ENCODE measurements around the gene PRKCB.

PRKCB gene

GRCh38 chr16:24111724-24112302, 276.0 kb downstream of the PRKCB start:
- H3K4me1 ChIP-seq (ENCODE audit: insufficient read depth, poor library complexity, severe bottlenecking): no peaks in the 10 kb centered on the region
- TF ChIP-seq CTCF (IDR thresholded peaks at IDR 0.05; ENCODE audit: poor library complexity, severe bottlenecking): no peak
- no peaks in the 10 kb centered on the region for H3K9me3 ChIP-seq (ENCODE audit: severe bottlenecking)
- DNase-seq (ENCODE audit: low spot score): no peak
- no peaks in the 10 kb centered on the region for H3K36me3 ChIP-seq (ENCODE audit: low read depth)
- H3K27me3 ChIP-seq (ENCODE audit: insufficient read depth, poor library complexity, severe bottlenecking): peaks cover 4% of the 10 kb centered on the region
- H3K27ac ChIP-seq (ENCODE audit: poor library complexity, severe bottlenecking): no peak overlapping the region
- no peak overlapping the region for H3K4me3 ChIP-seq (ENCODE audit: severe bottlenecking)
- no peak for ATAC-seq (ENCODE audit: low read depth)

GRCh38 chr16:24113115-24113745, 277.4 kb downstream of the PRKCB start:
- Histone ChIP-seq H3K4me3 (ENCODE audit: severe bottlenecking) (no peak overlapping the region), H3K4me1 (ENCODE audit: insufficient read depth, poor library complexity, severe bottlenecking) (no peaks in the 10 kb centered on the region), H3K9me3 (ENCODE audit: severe bottlenecking) (no peaks in the 10 kb centered on the region), H3K27me3 (ENCODE audit: insufficient read depth, poor library complexity, severe bottlenecking) (peaks cover 16% of the 10 kb centered on the region), H3K36me3 (ENCODE audit: low read depth) (no peaks in the 10 kb centered on the region), H3K27ac (ENCODE audit: poor library complexity, severe bottlenecking) (no peak overlapping the region)
- DNase-seq (ENCODE audit: low spot score): no peak
- no peak for ATAC-seq (ENCODE audit: low read depth)
- no peak for TF ChIP-seq CTCF (IDR thresholded peaks at IDR 0.05; ENCODE audit: poor library complexity, severe bottlenecking)

GRCh38 chr16:24114876-24115275, 279.1 kb downstream of the PRKCB start:
- H3K36me3 ChIP-seq (ENCODE audit: low read depth): no peaks in the 10 kb centered on the region
- DNase-seq (ENCODE audit: low spot score) (no peak), ATAC-seq (ENCODE audit: low read depth) (no peak)
- no peaks in the 10 kb centered on the region for H3K4me1 ChIP-seq (ENCODE audit: insufficient read depth, poor library complexity, severe bottlenecking)
- peaks cover 25% of the 10 kb centered on the region for H3K27me3 ChIP-seq (ENCODE audit: insufficient read depth, poor library complexity, severe bottlenecking)
- no peaks in the 10 kb centered on the region for H3K9me3 ChIP-seq (ENCODE audit: severe bottlenecking)
- TF ChIP-seq CTCF (IDR thresholded peaks at IDR 0.05; ENCODE audit: poor library complexity, severe bottlenecking): no peak
- no peak overlapping the region for H3K27ac ChIP-seq (ENCODE audit: poor library complexity, severe bottlenecking)
- H3K4me3 ChIP-seq (ENCODE audit: severe bottlenecking): no peak overlapping the region

- Histone ChIP-seq H3K4me3 (ENCODE audit: severe bottlenecking) (no peak overlapping the region), H3K27ac (ENCODE audit: poor library complexity, severe bottlenecking) (no peak overlapping the region), H3K9me3 (ENCODE audit: severe bottlenecking) (no peaks in the 10 kb centered on the region), H3K4me1 (ENCODE audit: insufficient read depth, poor library complexity, severe bottlenecking) (no peaks in the 10 kb centered on the region), H3K27me3 (ENCODE audit: insufficient read depth, poor library complexity, severe bottlenecking) (peaks cover 26% of the 10 kb centered on the region), H3K36me3 (ENCODE audit: low read depth) (no peaks in the 10 kb centered on the region)
- DNase-seq (ENCODE audit: low spot score): no peak
- ATAC-seq (ENCODE audit: low read depth): no peak
- TF ChIP-seq CTCF (IDR thresholded peaks at IDR 0.05; ENCODE audit: poor library complexity, severe bottlenecking): no peak
These were observed 280.4 kb downstream of the PRKCB start for GRCh38 chr16:24116046-24116776.

All from RWPE2 (cell line).